ENCODE data around the gene PTGDR2. TPM values are rescaled to one million over a fixed set of nuclear protein-coding genes. Genes with fewer than 3 reads are reported as not detected.

The PTGDR2 gene
- polyA plus RNA-seq, 4 donors, result 0.18 to 0.39 (median 0.20) TPM

DNA sequence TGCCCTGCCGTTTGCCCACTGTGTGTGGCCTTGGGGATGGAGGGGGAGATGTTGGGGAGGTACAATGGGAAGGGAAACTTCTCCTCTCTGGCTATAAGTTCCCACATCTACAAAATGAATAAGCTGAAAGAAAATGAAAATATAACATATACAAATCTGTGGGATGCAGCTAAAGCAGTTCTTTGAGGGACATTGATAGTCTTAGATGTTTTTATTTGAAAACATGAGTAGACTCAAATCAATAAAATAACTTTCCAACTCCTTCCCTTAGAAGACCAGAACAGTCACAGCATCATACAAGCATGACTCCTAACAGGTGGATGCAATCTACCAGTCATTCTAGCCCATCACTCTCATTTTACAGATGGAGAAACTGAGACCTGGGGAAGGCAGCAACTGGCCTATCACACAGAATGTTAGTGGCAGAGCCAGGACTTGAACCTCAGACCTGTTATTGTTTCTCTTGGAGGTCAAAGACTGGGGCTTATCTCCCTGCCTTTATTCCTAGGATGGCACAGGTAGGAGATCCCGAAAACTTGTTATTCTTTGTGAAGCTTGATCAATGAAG is 39.1 kb downstream of the PTGDR2 start:
- DNase-seq (ENCODE audit: low read depth in 4 of 4, low spot score in 2 of 4), result no peak

DNA sequence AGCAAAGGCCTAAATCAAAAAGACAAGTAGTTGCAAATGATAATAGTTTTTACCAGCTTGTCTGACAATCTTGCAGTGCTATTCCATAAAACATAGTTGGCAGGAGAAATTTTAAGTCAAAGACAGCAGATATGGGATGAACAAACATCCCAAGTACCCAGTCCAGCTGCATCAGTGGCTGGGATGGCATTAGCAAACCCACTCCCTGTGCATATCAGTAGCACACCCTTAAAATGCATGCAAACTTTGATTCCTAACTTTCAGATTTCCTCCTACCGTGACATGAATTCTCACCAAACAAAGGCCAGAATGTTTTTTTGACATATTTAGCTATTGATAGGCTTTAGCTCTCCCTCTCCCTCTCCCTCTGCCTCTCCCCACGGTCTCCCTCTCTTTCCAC is 41.6 kb downstream of the PTGDR2 start:
- no peak for DNase-seq (ENCODE audit: low read depth in 4 of 4, low spot score in 2 of 4)

DNA sequence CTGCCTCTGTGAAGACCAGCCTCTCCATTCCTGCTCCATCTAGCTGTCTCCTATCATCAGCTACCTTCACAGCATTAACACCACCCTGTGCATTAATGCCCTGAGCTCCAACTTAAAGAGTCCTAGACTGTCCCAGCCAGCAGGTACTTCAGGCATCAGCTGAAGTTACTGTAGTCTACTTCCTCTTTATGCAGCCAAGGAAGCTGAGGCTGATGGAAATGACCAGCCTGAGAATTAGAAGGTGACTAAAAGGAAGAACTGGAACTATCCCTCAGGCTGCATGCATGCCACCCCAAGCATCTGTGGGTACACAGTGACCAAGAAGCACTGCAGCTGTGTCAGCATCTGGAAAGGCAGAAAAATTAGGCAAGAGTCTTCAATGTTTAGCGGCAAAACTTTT is 42.4 kb downstream of the PTGDR2 start:
- DNase-seq (ENCODE audit: low read depth in 4 of 4, low spot score in 2 of 4), result no peak

DNA sequence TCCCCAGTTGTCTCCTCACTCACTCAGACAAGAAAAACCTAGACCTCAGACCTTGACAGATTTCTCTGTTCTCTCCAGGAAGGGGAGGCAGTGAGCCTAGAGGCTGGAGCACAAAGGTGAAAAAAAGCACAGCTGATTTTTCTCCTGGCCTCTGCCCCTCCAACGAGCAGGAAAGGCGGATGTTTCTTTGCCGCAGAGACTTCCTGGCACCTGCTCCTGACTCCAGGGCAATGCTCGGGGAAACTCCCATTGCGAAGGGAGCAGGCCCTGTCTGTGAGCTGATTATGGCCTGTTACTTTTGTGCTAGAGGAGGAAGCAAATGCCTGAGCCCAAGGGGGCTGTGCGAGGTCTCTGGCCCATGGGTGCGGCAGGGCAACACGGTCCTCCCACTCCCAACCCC is 45.2 kb downstream of the PTGDR2 start:
- DNase-seq (ENCODE audit: low read depth in 4 of 4, low spot score in 2 of 4), result no peak

DNA sequence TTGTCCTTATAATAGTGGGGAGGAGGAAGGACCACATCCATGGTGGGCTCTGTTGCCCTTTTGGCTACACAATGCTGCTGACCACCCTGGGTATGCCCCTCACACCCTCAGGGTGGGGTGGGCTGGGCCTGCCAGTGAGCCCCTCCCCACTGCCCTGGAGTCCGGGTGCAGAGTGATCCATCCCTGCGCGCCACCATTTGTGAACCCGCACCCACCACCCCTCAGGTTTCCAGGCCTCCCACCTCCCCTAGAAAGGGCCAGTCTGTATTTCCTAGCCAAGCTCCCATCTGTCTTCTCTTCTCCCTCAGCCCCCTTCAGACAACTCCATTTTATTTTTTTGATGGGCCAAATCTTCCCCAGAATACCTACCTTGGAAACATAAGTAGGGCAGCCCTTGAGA is 45.6 kb downstream of the PTGDR2 start:
- DNase-seq (ENCODE audit: low read depth in 4 of 4, low spot score in 2 of 4), result no peak

DNA sequence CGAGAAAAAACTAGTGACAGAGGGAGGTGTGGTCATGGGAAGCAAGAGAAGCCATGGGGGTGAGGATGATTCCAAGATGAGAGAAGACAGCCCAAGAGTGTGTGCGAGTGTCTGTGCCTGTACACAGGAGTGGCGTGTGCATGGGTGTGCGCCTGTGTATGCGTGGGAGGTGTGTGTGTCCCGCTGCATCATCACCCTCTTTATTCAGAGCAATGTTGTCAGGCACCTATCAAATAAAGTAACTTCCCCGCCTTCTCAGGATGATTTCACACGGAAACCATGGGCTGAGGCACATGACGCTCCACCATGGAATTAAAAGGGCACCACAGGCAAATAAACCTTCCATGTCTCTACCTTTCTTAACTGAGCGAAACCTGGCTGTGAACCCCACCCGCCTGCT is 46.1 kb downstream of the PTGDR2 start:
- no peak for DNase-seq (ENCODE audit: low read depth in 4 of 4, low spot score in 2 of 4)

DNA sequence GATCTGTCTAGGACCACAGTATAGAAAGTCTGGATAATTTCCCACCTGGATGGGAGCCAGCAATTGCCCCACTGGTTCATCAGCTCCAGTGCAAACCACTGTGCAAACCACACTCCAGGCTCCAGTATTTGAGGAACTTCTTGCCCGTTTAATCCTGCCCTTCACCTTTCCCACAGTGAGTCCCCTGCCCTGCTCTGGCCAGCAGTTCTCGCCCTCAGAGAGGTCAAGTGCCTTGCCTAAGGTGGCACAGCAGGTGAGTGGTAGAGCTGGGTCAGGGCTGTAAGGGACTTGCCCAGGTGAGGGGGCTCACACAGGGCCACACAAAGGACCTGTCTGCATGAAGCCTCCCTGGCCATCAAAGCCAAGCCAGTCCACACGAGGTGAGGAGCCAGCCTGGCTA is 46.5 kb downstream of the PTGDR2 start:
- no peak for DNase-seq (ENCODE audit: low read depth in 4 of 4, low spot score in 2 of 4)

DNA sequence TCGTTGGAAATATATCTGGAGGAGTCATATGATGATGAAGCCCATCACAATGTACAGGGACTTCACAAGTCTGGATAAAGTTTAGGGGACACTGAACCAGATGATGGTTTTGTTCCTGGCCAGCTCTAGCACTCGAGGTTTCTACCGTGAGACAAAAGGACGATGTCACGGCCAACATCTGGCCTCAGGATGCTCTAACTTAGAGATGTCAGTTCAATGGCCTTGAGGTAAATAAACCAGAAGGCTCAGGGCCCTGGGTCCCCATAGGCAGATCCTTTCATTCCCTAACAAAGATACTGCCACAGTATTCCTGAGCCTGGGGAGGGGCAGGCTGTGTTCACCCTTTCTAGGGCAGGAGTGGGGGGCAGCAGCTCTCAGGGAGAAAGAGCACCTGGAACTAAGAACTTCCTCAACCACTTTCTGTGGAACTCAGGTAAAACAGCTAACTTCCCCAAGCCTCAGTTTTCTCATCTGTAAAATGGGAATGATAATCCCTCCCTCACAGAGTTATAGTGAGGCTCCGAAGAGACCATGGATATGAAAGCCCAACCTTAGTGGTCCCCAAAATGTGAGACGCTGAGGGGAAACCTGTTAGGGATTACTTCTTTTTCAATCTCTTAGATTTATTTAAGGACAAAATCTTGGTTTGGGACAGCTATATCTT is 52.3 kb downstream of the PTGDR2 start:
- no peak for DNase-seq (ENCODE audit: low read depth in 4 of 4, low spot score in 2 of 4)

DNA sequence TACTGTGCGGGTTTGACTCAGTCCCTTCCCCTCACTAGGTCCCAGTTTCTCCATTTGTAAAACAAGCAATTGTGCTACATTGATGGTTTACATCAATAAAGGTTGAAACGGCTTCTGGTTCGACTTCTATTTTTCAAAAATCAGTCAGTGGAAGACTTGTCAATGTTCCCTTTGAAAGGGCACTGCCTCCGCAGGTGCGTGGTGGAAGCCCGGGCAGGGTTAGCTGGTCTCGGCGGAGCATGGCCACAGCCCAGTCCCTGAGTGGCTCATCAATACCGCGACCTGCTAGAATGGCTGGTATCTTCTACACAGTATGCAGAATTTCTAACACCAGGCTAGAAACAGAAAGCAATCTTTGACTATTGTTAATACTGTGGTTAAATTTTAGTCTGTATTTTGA is 54.6 kb downstream of the PTGDR2 start:
- DNase-seq (ENCODE audit: low read depth in 4 of 4, low spot score in 2 of 4), result no peak

Other genes with a start within 250 kb of the PTGDR2 start
- gene MS4A8, start 156.3 kb downstream of the PTGDR2 start, polyA plus RNA-seq (ENCODE audit: insufficient read length in 4 of 4), result not detected
- gene MS4A18, start 131.2 kb downstream of the PTGDR2 start, polyA plus RNA-seq (ENCODE audit: insufficient read length in 4 of 4), result not detected
- not detected for gene MS4A15, start 99.1 kb downstream of the PTGDR2 start, polyA plus RNA-seq (ENCODE audit: insufficient read length in 4 of 4)
- gene MS4A10, start 70.6 kb downstream of the PTGDR2 start, polyA plus RNA-seq (ENCODE audit: insufficient read length in 4 of 4), result under 1 TPM; 0.10 to 0.25 (median 0.16) TPM
- gene CCDC86, start 13.8 kb downstream of the PTGDR2 start, polyA plus RNA-seq (ENCODE audit: insufficient read length in 4 of 4), result 10 to 100 TPM; 15.9 to 25.8 (median 22.0) TPM
- gene ZP1, start 11.6 kb upstream of the PTGDR2 start, polyA plus RNA-seq (ENCODE audit: insufficient read length in 4 of 4), result under 1 TPM in 1 of 4 donors, not detected in 3; 0.22 TPM
- 100 to 1,000 TPM; 113 to 153 (median 130) TPM for gene PRPF19, start 50.6 kb upstream of the PTGDR2 start, polyA plus RNA-seq (ENCODE audit: insufficient read length in 4 of 4)
- 100 to 1,000 TPM in 1 of 4 donors, 10 to 100 TPM in 3; 76.1 to 111 (median 91.6) TPM for gene TMEM109, start 58.2 kb upstream of the PTGDR2 start, polyA plus RNA-seq (ENCODE audit: insufficient read length in 4 of 4)
- 100 to 1,000 TPM in 1 of 4 donors, 10 to 100 TPM in 3; 41.3 to 109 (median 88.1) TPM for gene TMEM132A, start 68.5 kb upstream of the PTGDR2 start, polyA plus RNA-seq (ENCODE audit: insufficient read length in 4 of 4)
- gene SLC15A3, start 96.2 kb upstream of the PTGDR2 start, polyA plus RNA-seq (ENCODE audit: insufficient read length in 4 of 4), result 10 to 100 TPM; 19.1 to 24.5 (median 20.6) TPM
- 1 to 10 TPM in 3 of 4 donors, under 1 TPM in 1; 0.62 to 1.8 (median 1.4) TPM for gene CD6, start 115.7 kb upstream of the PTGDR2 start, polyA plus RNA-seq (ENCODE audit: insufficient read length in 4 of 4)
- under 1 TPM; 0.05 to 0.20 (median 0.12) TPM for gene CD5, start 246.5 kb upstream of the PTGDR2 start, polyA plus RNA-seq (ENCODE audit: insufficient read length in 4 of 4)

Data from left renal cortex interstitium (tissue), 4 donors.